Measurements from ENCODE around the gene CD1C. TPM values are rescaled to one million over a fixed set of nuclear protein-coding genes. Genes with fewer than 3 reads are reported as not detected.

The CD1C gene
- total RNA-seq, 1 donor from 2014 or later = 0.41 TPM

- Histone ChIP-seq H3K27ac (replicated peaks) (no peak overlapping the region), H3K9me3 (replicated peaks) (no peaks in the 10 kb centered on the region), H3K27me3 (ENCODE audit: low read depth) (peaks cover 7% of the 10 kb centered on the region), H3K36me3 (no peaks in the 10 kb centered on the region), H3K4me1 (no peaks in the 10 kb centered on the region), H3K4me3 (no peak overlapping the region)
- intact Hi-C loops (cut with micrococcal nuclease) = no loop called here
- TF ChIP-seq, protein P1, sequence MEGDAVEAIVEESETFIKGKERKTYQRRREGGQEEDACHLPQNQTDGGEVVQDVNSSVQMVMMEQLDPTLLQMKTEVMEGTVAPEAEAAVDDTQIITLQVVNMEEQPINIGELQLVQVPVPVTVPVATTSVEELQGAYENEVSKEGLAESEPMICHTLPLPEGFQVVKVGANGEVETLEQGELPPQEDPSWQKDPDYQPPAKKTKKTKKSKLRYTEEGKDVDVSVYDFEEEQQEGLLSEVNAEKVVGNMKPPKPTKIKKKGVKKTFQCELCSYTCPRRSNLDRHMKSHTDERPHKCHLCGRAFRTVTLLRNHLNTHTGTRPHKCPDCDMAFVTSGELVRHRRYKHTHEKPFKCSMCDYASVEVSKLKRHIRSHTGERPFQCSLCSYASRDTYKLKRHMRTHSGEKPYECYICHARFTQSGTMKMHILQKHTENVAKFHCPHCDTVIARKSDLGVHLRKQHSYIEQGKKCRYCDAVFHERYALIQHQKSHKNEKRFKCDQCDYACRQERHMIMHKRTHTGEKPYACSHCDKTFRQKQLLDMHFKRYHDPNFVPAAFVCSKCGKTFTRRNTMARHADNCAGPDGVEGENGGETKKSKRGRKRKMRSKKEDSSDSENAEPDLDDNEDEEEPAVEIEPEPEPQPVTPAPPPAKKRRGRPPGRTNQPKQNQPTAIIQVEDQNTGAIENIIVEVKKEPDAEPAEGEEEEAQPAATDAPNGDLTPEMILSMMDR (IDR thresholded peaks at IDR 0.05; ENCODE audit: borderline replicate concordance) = no peak
- no peak for DNase-seq
Observed at GRCh38 chr1:158328426-158328825, 38.7 kb downstream of the CD1C start.

GRCh38 chr1:158329300-158329699 is 39.6 kb downstream of the CD1C start:
- no peak overlapping the region for H3K27ac ChIP-seq (replicated peaks)
- no peaks in the 10 kb centered on the region for H3K9me3 ChIP-seq (replicated peaks)
- no peak for DNase-seq
- TF ChIP-seq, protein P1 (IDR thresholded peaks at IDR 0.05; ENCODE audit: borderline replicate concordance) = no peak
- intact Hi-C loops (cut with micrococcal nuclease) = no loop called here
- no peaks in the 10 kb centered on the region for H3K4me1 ChIP-seq
- H3K27me3 ChIP-seq (ENCODE audit: low read depth) = peaks cover 7% of the 10 kb centered on the region
- no peak overlapping the region for H3K4me3 ChIP-seq
- H3K36me3 ChIP-seq = no peaks in the 10 kb centered on the region

- Histone ChIP-seq H3K27ac (replicated peaks) (no peak overlapping the region), H3K4me1 (no peaks in the 10 kb centered on the region), H3K9me3 (replicated peaks) (no peaks in the 10 kb centered on the region), H3K27me3 (ENCODE audit: low read depth) (peaks cover 7% of the 10 kb centered on the region), H3K36me3 (no peaks in the 10 kb centered on the region), H3K4me3 (no peak overlapping the region)
- no peak for DNase-seq
- intact Hi-C loops (cut with micrococcal nuclease) = no loop called here
- TF ChIP-seq, protein P1 (IDR thresholded peaks at IDR 0.05; ENCODE audit: borderline replicate concordance) = no peak
Observed at GRCh38 chr1:158329733-158330132, 40.0 kb downstream of the CD1C start.

DNA sequence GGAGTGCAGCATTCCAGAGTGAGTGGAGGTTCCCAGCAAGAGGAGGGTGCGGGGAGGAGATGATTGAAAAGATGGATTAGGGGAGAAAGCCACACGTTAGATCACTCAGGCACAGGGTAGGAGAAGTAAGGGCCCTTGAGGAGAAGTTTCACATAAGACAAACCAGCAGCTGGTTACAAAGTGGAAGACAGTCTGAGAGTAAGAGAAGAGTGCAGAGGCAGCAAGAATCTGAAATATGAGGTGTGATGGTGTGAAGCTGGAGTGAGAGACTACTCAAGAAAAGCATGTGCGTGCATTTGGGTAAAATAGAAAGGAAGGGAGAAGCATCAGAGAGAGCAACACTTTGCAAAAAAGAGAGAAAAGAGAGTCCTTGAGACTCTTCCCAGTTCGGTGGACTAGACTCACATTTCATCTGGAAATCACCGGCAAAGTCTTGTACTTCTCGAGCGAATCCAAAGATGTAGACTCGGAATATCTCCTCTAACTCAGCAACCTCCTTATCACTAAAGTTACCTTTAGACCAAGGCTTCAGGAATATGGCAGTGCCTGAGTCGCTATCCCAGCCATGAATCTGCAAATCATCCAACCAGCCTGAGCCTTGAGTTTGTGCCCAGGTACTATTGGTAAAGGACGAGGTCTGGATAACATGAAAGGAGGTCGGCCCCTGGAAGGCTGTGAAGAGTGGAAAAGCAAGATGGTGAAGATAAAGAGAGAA is 40.8 kb downstream of the CD1C start:
- no peak for DNase-seq
- intact Hi-C loops (cut with micrococcal nuclease) = no loop called here

DNA sequence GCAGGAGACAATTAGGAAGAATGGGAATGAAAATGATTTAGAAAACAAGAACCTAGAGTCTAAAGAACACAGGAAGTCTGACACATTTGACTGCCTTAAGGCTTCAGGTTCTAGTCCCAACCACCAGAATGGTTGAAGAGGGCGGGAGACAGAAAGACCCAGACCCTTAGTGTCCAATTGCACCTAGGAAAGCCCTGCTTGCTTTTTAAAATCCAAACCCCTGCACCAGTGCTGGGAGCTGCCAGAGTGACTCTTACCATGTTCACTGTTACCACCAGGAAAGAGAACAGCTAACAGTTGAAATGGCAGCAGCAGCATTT is 41.3 kb downstream of the CD1C start:
- Histone ChIP-seq H3K27me3 (ENCODE audit: low read depth) (peaks cover 13% of the 10 kb centered on the region), H3K27ac (replicated peaks) (no peak overlapping the region), H3K36me3 (no peaks in the 10 kb centered on the region), H3K4me1 (no peaks in the 10 kb centered on the region), H3K9me3 (replicated peaks) (no peaks in the 10 kb centered on the region), H3K4me3 (no peak overlapping the region)
- TF ChIP-seq, protein P1 (IDR thresholded peaks at IDR 0.05; ENCODE audit: borderline replicate concordance) = no peak
- DNase-seq = no peak
- intact Hi-C loops (cut with micrococcal nuclease) = no loop called here

More for the DNA sequence above, 40.8 kb downstream of the CD1C start:
- peaks cover 7% of the 10 kb centered on the region for H3K27me3 ChIP-seq (ENCODE audit: low read depth)
- no peaks in the 10 kb centered on the region for H3K9me3 ChIP-seq (replicated peaks)
- no peaks in the 10 kb centered on the region for H3K36me3 ChIP-seq
- TF ChIP-seq, protein P1 (IDR thresholded peaks at IDR 0.05; ENCODE audit: borderline replicate concordance) = no peak
- H3K4me3 ChIP-seq = no peak overlapping the region
- H3K27ac ChIP-seq (replicated peaks) = no peak overlapping the region
- H3K4me1 ChIP-seq = no peaks in the 10 kb centered on the region

Data from left ventricle myocardium inferior (tissue), 1 donor.